HEK293 (cell line): Measurements from ENCODE around the gene CANT1.
A peak's percentile ranks its signal among the peaks of the same experiment; 100 is the strongest.

ENCODE experiments used
- CTCF ChIA-PET: fragments of 350-600 bp; formaldehyde crosslinking; extraction: SDS; loops from one replicate; lab custom pipeline; 2021; ENCODE audit warnings: antibody characterized with exemption; lab: Yijun Ruan, JAX
- POLR2A ChIA-PET: fragments of 300-600 bp; formaldehyde crosslinking; extraction: SDS; loops from one replicate; lab custom pipeline; 2020; ENCODE audit warnings: antibody characterized with exemption, inconsistent platforms; lab: Yijun Ruan, JAX
- H3K27ac ChIP-seq: fragments of 200-500 bp; sonication (Bioruptor generic); 2 replicates; pipeline ENCODE4 v1.5.1; 2014; ENCODE audit warnings: low read depth, low read length, control low read depth, inconsistent platforms; ENCODE audit errors: extremely low read depth
- H3K36me3 ChIP-seq, 2 experiments: fragments of 200-500 bp in 1 of 2; sonication (Bioruptor generic) in 1 of 2; 1 replicate in 1 of 2; 2 replicates in 1 of 2; pipeline ENCODE4 v1.5.1; 2014 to 2017; ENCODE audit warnings: inconsistent platforms in 2 of 2, low read length in 2 of 2; ENCODE audit not compliant: control insufficient read depth in 2 of 2, insufficient read depth in 1 of 2
- H3K4me1 ChIP-seq: fragments of 200-500 bp; sonication (Bioruptor generic); 2 replicates; pipeline ENCODE4 v1.5.1; 2014; ENCODE audit warnings: mild to moderate bottlenecking, low read length, inconsistent platforms; ENCODE audit not compliant: control insufficient read depth, insufficient read depth
- H3K4me3 ChIP-seq: 2 replicates; pipeline ENCODE4 v1.5.1; 2011; ENCODE audit warnings: low read depth, mild to moderate bottlenecking, control low read depth, low read length, moderate library complexity
- H3K9me3 ChIP-seq: fragments of 200-500 bp; sonication (Bioruptor generic); 2 replicates; pipeline ENCODE4 v1.5.1; 2014; ENCODE audit warnings: low read depth, low read length, inconsistent platforms; ENCODE audit not compliant: control insufficient read depth, insufficient read depth
- SETDB1 ChIP-seq: IDR thresholded peaks from one replicate; pipeline ENCODE4 v1.6.1; 2017; ENCODE audit warnings: mild to moderate bottlenecking, low read length, moderate library complexity, mixed read lengths; ENCODE audit not compliant: insufficient read length
- TRIM28 ChIP-seq: IDR thresholded peaks from 2 replicates; pipeline ENCODE4 v1.6.1; 2011; ENCODE audit warnings: low read length, control low read depth, borderline replicate concordance
- ZNF350 ChIP-seq: fragments of 450-650 bp; formaldehyde crosslinking; IDR thresholded peaks from 2 replicates; pipeline ENCODE4 v1.5.0; 2017; ENCODE audit warnings: missing biosample characterization, mild to moderate bottlenecking, missing genetic modification characterization
- ZNF404 ChIP-seq: fragments of 450-650 bp; formaldehyde crosslinking; IDR thresholded peaks from 2 replicates; pipeline ENCODE4 v1.5.1; 2017; ENCODE audit warnings: missing biosample characterization, missing genetic modification characterization
- ZNF48 ChIP-seq: fragments of 450-650 bp; formaldehyde crosslinking; IDR thresholded peaks from 2 replicates; pipeline ENCODE4 v1.5.1; 2016; ENCODE audit warnings: missing biosample characterization, missing genetic modification characterization
- ZNF558 ChIP-seq: fragments of 450-650 bp; formaldehyde crosslinking; IDR thresholded peaks from 2 replicates; pipeline ENCODE4 v1.5.1; 2016; ENCODE audit warnings: missing biosample characterization, missing genetic modification characterization
- ZNF791 ChIP-seq: fragments of 450-650 bp; formaldehyde crosslinking; IDR thresholded peaks from 2 replicates; pipeline ENCODE4 v1.5.1; 2016; ENCODE audit warnings: missing biosample characterization, missing genetic modification characterization
- TF ChIP-seq, protein P1 (sequence below): fragments of 450-650 bp; formaldehyde crosslinking; IDR thresholded peaks from 2 replicates; pipeline ENCODE4 v1.5.1; 2016; ENCODE audit warnings: missing biosample characterization, missing genetic modification characterization, borderline replicate concordance
- TF ChIP-seq, protein P2 (sequence below): fragments of 450-650 bp; formaldehyde crosslinking; IDR thresholded peaks from 2 replicates; pipeline ENCODE4 v1.5.1; 2016; ENCODE audit warnings: missing biosample characterization, missing genetic modification characterization
- TF ChIP-seq, protein P3 (sequence below): fragments of 450-650 bp; formaldehyde crosslinking; IDR thresholded peaks from 2 replicates; pipeline ENCODE4 v1.5.1; 2016; ENCODE audit warnings: missing biosample characterization, missing genetic modification characterization

CANT1 gene

DNA sequence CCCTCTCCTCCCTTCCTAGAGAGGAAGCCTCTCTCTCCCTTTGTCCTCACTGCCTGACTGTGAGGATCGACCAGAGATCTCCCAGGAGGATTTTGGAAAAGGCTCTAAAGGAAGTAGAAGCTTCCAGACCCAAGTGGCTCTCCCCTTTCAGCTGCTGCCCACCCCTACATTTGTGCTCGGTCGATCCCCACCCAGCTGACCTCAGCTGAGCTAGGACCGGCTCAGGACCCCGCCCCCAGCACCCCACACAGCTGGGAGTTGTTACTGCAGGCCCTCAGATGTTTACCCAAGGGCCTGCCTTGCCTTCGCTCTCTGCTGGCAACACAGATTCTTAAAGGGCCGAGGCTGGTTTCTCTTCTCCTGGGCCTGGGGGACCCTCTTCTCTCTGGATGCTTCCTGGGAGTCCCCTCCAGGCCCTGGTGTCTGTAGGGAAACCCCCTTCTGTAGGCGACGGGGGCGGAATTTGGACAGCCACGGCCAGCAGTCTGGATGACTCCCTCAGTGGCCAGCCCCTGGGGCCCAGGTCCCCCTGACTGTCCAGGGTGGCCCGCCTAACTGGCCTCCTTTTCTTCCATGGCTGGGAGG lies 57.5 kb downstream of the CANT1 start (continued):
- TF ChIP-seq, protein P1, sequence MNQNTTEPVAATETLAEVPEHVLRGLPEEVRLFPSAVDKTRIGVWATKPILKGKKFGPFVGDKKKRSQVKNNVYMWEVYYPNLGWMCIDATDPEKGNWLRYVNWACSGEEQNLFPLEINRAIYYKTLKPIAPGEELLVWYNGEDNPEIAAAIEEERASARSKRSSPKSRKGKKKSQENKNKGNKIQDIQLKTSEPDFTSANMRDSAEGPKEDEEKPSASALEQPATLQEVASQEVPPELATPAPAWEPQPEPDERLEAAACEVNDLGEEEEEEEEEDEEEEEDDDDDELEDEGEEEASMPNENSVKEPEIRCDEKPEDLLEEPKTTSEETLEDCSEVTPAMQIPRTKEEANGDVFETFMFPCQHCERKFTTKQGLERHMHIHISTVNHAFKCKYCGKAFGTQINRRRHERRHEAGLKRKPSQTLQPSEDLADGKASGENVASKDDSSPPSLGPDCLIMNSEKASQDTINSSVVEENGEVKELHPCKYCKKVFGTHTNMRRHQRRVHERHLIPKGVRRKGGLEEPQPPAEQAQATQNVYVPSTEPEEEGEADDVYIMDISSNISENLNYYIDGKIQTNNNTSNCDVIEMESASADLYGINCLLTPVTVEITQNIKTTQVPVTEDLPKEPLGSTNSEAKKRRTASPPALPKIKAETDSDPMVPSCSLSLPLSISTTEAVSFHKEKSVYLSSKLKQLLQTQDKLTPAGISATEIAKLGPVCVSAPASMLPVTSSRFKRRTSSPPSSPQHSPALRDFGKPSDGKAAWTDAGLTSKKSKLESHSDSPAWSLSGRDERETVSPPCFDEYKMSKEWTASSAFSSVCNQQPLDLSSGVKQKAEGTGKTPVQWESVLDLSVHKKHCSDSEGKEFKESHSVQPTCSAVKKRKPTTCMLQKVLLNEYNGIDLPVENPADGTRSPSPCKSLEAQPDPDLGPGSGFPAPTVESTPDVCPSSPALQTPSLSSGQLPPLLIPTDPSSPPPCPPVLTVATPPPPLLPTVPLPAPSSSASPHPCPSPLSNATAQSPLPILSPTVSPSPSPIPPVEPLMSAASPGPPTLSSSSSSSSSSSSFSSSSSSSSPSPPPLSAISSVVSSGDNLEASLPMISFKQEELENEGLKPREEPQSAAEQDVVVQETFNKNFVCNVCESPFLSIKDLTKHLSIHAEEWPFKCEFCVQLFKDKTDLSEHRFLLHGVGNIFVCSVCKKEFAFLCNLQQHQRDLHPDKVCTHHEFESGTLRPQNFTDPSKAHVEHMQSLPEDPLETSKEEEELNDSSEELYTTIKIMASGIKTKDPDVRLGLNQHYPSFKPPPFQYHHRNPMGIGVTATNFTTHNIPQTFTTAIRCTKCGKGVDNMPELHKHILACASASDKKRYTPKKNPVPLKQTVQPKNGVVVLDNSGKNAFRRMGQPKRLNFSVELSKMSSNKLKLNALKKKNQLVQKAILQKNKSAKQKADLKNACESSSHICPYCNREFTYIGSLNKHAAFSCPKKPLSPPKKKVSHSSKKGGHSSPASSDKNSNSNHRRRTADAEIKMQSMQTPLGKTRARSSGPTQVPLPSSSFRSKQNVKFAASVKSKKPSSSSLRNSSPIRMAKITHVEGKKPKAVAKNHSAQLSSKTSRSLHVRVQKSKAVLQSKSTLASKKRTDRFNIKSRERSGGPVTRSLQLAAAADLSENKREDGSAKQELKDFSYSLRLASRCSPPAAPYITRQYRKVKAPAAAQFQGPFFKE (tag by site-specific recombination), result no peak
- TF ChIP-seq ZNF48 (tag by site-specific recombination) (no peak), ZNF558 (tag by site-specific recombination) (no peak), ZNF791 (no peak)
- TF ChIP-seq, protein P2, sequence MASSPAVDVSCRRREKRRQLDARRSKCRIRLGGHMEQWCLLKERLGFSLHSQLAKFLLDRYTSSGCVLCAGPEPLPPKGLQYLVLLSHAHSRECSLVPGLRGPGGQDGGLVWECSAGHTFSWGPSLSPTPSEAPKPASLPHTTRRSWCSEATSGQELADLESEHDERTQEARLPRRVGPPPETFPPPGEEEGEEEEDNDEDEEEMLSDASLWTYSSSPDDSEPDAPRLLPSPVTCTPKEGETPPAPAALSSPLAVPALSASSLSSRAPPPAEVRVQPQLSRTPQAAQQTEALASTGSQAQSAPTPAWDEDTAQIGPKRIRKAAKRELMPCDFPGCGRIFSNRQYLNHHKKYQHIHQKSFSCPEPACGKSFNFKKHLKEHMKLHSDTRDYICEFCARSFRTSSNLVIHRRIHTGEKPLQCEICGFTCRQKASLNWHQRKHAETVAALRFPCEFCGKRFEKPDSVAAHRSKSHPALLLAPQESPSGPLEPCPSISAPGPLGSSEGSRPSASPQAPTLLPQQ (tag by site-specific recombination), result no peak

DNA sequence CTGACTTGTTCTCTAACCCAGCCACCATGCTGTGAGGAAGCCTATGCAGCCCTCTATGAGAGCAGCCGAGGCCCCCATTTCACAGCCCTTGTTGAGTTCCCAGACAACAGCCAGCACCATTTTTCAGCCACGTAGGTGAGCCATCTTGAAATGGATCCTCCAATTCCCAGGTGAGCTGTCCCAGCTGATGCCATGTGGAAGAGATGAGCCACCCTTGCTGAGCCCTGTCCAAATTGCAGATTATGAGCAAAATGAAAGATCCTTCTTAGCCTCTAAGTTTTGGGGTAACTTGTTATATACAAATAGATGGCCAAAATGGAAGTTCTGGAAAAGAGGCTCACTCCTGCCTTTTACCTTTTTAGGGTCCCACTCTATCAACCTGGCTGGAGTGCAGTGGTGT lies 58.7 kb downstream of the CANT1 start:
- Histone ChIP-seq H3K36me3 (no peaks in the 10 kb centered on the region), H3K4me1 (no peaks in the 10 kb centered on the region; the same call in 1 of the 2 replicates), H3K9me3 (no peaks in the 10 kb centered on the region; the same call in 1 of the 2 replicates), H3K27ac (no peak overlapping the region), H3K4me3 (no peak overlapping the region)
- TF ChIP-seq, protein P3, sequence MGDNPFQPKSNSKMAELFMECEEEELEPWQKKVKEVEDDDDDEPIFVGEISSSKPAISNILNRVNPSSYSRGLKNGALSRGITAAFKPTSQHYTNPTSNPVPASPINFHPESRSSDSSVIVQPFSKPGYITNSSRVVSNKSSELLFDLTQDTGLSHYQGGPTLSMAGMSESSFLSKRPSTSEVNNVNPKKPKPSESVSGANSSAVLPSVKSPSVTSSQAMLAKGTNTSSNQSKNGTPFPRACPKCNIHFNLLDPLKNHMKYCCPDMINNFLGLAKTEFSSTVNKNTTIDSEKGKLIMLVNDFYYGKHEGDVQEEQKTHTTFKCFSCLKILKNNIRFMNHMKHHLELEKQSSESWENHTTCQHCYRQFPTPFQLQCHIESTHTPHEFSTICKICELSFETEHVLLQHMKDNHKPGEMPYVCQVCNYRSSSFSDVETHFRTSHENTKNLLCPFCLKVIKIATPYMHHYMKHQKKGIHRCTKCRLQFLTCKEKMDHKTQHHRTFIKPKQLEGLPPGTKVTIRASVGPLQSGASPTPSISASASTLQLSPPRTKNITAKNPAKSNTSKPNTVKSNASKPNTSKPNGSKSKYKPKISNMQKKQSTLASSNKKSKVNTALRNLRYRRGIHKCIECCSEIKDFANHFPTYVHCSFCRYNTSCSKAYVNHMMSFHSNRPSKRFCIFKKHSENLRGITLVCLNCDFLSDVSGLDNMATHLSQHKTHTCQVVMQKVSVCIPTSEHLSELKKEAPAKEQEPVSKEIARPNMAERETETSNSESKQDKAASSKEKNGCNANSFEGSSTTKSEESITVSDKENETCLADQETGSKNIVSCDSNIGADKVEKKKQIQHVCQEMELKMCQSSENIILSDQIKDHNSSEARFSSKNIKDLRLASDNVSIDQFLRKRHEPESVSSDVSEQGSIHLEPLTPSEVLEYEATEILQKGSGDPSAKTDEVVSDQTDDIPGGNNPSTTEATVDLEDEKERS, result 0 out of 2 replicates have a peak, but pooled peaks have one; percentile 35
- TF ChIP-seq SETDB1 (peak; percentile 91), TRIM28 (peak; percentile 96), ZNF350 (tag by site-specific recombination) (peak; percentile 66; the same call in 1 of the 2 replicates), ZNF404 (tag by site-specific recombination) (no peak)
- ChIA-PET POLR2A (no interaction called here), CTCF (interaction anchor here (1.2 kb wide), 1 partner anchor 85 kb away, joined by 10 read pairs; no protein-coding TSS in a partner anchor)
